Head of caudate nucleus (tissue), 42 donors: ENCODE data around the gene TUBB1.
"Not testable (repeated sequence)": the region's sequence is repeated elsewhere in the genome, so short reads cannot be mapped to it uniquely, and the experiment has no call there.

Experiments used
- DNase-seq, 42 donors: peaks; one replicate each; pipeline versions ENCODE4 v3.0.0 to v3.0.0-alpha.2; 2020 to 2021; ENCODE audit warnings: mixed read lengths in 7 of 42
- intact Hi-C: fragments of 100-400 bp; cut with DNase I; formaldehyde crosslinking; loops from one replicate; pipeline ENCODE4 v1.15.0; 2022

Gene TUBB1

GRCh38 chr20:59030911-59031563, 11.8 kb downstream of the TUBB1 start:
- DNase-seq = no peak
- intact Hi-C loops = loop anchor here (5.0 kb wide), 1 partner anchor 49 kb away; the partner anchor contains the start of gene NELFCD

DNA sequence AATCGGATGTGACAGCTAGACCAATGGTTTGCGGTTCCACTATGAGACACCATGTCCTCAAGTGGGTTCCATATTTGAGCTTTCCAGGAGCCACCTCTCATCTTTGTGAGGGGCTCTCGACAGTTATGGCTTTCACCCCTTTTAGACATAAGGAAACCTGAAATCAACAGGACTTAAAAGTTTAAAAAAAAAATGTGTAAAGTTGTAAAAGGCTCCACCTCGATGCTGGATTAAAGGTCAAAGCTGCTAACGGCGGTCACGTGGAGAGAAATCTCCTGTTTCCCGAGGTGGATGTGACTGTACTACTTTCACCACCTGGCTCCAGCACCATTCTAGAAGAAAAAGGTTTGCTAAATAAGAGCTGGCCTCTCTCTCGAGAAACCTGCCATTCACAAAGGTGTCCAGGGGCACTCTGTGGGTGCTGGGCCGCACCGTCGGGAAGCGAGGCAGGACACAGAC, 12.4 kb downstream of the TUBB1 start:
- intact Hi-C loops = loop anchor here (1.0 to 5.0 kb wide), 2 partner anchors 11 to 49 kb away; partner anchors contain the start of genes NELFCD and PRELID3B
- no peak for DNase-seq

- intact Hi-C loops = loop anchor here (1.0 to 5.0 kb wide), 2 partner anchors 10 to 50 kb away; partner anchors contain the start of genes NELFCD and PRELID3B
- DNase-seq = peak; percentile 89 to 99 (median 97)
Measured at GRCh38 chr20:59032023-59032712, 12.9 kb downstream of the TUBB1 start, which contains the start of gene ATP5F1E. TSS of gene ATP5F1E (minus strand) at chr20:59032335. CDS start at chr20:59032251, 84 bp downstream.

GRCh38 chr20:59032713-59033059, 13.5 kb downstream of the TUBB1 start:
- DNase-seq = peak in 7 of 42 donors; percentile 18 to 57 (median 22)
- intact Hi-C loops = loop anchor here (1.0 to 5.0 kb wide), 2 partner anchors 10 to 50 kb away; partner anchors contain the start of genes NELFCD and PRELID3B

- intact Hi-C loops = loop anchor here (5.0 kb wide), 1 partner anchor 51 kb away; the partner anchor contains the start of gene NELFCD
Measured at GRCh38 chr20:59033093-59033492, 13.9 kb downstream of the TUBB1 start.

GRCh38 chr20:59033616-59034165, 14.5 kb downstream of the TUBB1 start:
- intact Hi-C loops = loop anchor here (5.0 kb wide), 1 partner anchor 51 kb away; the partner anchor contains the start of gene NELFCD

More at GRCh38 chr20:59033093-59033492, 13.9 kb downstream of the TUBB1 start:
- no peak for DNase-seq

GRCh38 chr20:59035381-59035780, 16.2 kb downstream of the TUBB1 start:
- no peak for DNase-seq
- intact Hi-C loops = no loop called here

More at GRCh38 chr20:59033616-59034165, 14.5 kb downstream of the TUBB1 start:
- DNase-seq = no peak

- DNase-seq = no peak
- intact Hi-C loops = no loop called here
Measured at GRCh38 chr20:59037386-59037785, 18.2 kb downstream of the TUBB1 start.

- no peak for DNase-seq
- intact Hi-C loops = no loop called here
Measured at GRCh38 chr20:59039233-59039632, 20.0 kb downstream of the TUBB1 start.

- no peak for DNase-seq
- intact Hi-C loops = loop anchor here (5.0 kb wide), 1 partner anchor 148 kb away; no protein-coding TSS in a partner anchor
Measured at GRCh38 chr20:59040667-59041066, 21.4 kb downstream of the TUBB1 start.

DNA sequence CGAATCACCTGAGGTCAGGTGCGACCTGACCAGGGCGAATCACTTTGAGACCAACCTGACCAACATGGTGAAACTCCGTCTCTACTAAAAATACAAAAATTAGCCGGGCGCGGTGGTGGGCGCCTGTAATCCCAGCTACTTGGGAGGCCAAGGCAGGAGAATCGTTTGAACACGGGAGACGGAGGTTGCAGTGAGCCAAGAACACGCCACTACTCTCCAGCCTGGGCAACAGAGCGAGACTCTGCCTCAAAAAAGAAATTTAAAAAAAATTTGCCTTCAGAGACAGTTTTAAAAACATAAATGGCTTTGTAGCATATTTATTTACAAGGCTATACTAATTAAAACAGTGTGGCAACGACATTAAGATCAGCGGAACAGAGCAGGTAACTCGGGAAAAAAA, 22.3 kb downstream of the TUBB1 start:
- intact Hi-C loops = loop anchor here (5.0 kb wide), 1 partner anchor 149 kb away; no protein-coding TSS in a partner anchor
- not testable (repeated sequence) for DNase-seq

DNA sequence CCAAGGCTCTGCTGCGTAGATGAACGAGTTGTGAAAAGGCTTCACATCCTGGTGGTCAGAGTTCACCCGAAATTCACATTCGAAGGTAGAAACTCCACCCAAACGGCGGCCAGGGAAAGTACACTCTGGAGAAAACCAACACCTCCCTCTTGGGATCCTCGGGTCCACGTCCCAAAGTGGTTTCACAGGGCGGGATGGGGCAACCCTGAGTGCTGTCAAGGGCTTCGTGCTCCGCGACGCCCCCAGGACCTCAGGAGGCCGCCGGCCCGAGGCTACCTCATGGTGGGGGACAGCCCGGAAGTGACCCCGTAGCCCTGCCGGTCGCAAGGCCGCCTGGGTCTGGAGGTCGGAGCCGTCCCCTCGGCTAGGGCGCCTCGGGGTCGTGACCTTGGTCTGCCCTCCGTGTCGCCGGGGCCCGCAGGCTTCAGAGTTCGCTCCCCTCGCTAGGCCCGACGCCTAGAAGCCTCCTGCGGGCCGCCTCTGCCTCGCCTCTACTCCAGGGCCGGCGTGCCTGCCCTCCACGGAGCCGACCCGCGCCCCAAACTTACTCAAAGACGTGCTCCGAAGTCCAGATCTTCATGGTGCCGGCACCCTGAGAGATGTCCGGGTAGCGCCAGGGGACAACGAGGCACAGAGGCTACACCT, 23.0 kb downstream of the TUBB1 start, which contains the start of gene PRELID3B:
TSS of gene PRELID3B (minus strand) at position 636 of the 645 bp plus-strand sequence. CDS start at position 580, 56 bp downstream.
- DNase-seq = peak in 9 of 42 donors; percentile 9 to 49 (median 16)
- intact Hi-C loops = loop anchor here (1.0 to 5.0 kb wide), 2 partner anchors 10 to 150 kb away; partner anchors contain the start of gene ATP5F1E

GRCh38 chr20:59042796-59043631, 23.8 kb downstream of the TUBB1 start:
- peak; percentile 69 to 96 (median 91) for DNase-seq
- intact Hi-C loops = loop anchor here (1.0 to 5.0 kb wide), 2 partner anchors 11 to 151 kb away; partner anchors contain the start of gene ATP5F1E

DNA sequence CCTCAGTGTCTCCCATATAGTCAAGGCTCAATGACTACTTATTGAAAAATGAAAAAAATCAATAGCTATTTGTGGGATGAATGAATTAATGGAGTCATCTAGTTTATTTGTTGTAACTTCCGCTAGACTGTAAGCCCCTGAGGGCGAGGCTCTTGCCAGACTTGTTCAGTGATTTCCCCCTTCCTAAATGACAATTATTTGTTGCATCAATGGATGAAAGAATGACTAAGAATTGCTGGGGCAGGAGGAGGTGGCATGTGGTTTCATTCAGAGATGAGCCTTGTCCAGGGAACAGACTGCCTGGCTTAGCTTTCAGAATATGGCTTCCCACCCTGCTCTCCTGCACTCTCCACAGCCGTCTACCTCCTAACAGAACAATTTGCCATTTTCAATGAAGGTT, 24.5 kb downstream of the TUBB1 start:
- intact Hi-C loops = loop anchor here (5.0 kb wide), 1 partner anchor 151 kb away; no protein-coding TSS in a partner anchor
- DNase-seq = no peak

GRCh38 chr20:59044295-59044694, 25.1 kb downstream of the TUBB1 start:
- no peak for DNase-seq
- intact Hi-C loops = loop anchor here (5.0 kb wide), 1 partner anchor 152 kb away; no protein-coding TSS in a partner anchor

DNA sequence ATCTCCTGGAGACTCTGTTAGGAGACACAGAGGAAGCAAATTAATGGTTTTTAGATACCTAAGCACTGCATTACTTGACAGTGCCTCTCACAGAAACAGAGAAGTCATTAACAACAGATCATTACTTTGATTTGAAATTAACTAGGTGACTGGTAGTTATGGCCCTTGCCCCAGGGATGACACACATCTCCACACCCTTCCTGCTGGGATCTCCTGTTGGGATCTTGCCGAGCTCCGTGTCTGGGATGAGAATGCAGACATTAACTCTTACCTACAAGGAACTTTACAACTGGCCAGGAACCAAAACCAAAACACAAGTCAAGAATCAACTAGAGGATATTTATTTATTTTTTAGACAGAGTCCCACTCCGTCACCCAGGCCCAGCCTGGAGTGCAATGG, 25.6 kb downstream of the TUBB1 start:
- intact Hi-C loops = loop anchor here (5.0 kb wide), 1 partner anchor 152 kb away; no protein-coding TSS in a partner anchor
- DNase-seq = no peak

DNA sequence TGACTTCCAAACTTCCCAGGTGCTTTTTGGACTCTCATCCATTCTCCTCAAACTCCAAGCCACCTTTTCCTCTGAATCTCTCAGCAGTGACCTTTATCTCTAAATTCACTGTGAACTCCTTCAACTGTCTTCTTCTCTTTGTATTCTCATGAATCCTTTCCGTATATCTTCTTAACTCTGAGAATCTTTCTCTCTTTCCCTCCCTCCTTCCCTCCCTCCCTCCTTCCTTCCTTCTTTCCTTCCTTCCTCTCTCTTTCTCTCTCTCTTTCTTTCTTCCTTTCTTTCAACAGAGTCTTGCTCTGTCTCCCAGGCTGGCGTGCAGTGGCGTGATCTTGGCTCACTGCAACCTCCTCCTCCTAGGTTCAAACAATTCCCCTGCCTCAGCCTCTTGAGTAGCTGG, 27.6 kb downstream of the TUBB1 start:
- intact Hi-C loops = no loop called here

More for the DNA sequence above, 27.6 kb downstream of the TUBB1 start:
- DNase-seq = no peak
